IPS-18c (cell line): ENCODE results near the gene ZNF607.
"Not testable (repeated sequence)": the region's sequence is repeated elsewhere in the genome, so short reads cannot be mapped to it uniquely, and the experiment has no call there.

Experiments used
- H3K4me3 ChIP-seq: 2 replicates; pipeline ENCODE4 v1.7.0; 2013; ENCODE audit warnings: low read depth, mild to moderate bottlenecking, low read length, moderate library complexity; ENCODE audit not compliant: insufficient read depth
- H3K9me3 ChIP-seq: one replicate; pipeline ENCODE4 v1.6.1; 2013; ENCODE audit warnings: mild to moderate bottlenecking, low read length, moderate library complexity; ENCODE audit not compliant: control insufficient read depth, insufficient read depth

Gene ZNF607

DNA sequence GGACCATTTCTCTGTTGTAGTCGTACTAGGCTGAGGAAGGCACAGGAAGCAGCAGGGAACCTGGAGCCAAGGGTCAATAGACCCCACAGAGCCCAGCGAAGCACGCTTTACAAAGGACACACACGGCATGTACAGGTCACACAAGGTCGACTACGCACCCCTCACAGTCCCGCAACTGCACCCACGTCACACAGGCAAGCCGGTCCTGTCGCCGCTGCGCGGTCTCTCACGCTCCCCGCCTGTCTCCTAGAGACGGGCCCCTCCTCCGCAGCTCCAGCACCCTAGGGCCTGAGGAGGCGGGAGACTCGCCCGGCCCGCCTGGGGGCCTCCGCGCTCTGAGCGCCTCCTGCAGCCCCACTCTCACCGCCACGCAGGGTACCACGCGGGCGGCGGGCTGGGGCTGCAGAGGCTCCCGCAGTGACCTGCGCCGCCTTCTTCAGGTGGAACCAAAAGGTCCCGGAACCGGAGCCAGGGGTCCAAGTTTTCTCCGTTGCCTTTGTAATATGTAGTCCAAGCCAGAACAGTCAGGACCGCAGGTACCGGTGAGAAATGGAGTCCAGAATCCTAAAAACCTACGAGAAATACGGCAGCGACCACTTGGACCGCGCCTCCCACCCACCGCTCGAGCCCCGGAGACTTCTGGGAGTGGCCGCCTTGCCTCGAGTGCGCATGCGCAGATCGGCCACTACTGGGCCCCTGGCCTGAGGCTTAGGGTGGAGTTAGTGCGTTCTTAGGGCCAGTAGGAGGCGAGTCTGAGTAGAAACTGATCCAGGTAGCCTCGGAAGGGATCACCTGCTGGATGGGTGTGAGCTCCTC lies at the start of gene ZNF607:
TSS of gene ZNF607 (minus strand) at position 651 of the 816 bp plus-strand sequence. CDS start 8,143 bp downstream, outside the sequence.
- Histone ChIP-seq H3K9me3 (no peaks in the 10 kb centered on the region), H3K4me3 (peak within 1 kb of the TSS; percentile 91)

DNA sequence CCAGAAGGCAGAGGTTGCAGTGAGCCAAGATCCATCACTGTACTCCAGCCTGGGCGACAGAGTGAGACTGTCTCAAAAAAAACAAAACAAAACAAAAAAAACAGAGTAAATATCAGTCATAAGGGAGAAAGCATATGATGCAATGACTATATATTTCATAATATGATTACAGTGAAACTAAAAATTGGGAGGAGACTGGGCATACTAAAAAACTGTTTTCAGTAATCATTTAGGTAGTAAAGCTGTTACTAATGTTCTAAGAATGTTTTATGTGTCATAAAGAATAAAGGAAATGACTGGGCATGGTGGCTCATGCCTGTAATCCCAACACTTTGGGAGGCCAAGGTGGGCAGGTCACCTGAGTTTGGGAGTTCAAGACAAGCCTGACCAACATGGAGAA lies 43.9 kb upstream of the ZNF607 start:
- H3K9me3 ChIP-seq: no peaks in the 10 kb centered on the region
- no peak overlapping the region for H3K4me3 ChIP-seq

DNA sequence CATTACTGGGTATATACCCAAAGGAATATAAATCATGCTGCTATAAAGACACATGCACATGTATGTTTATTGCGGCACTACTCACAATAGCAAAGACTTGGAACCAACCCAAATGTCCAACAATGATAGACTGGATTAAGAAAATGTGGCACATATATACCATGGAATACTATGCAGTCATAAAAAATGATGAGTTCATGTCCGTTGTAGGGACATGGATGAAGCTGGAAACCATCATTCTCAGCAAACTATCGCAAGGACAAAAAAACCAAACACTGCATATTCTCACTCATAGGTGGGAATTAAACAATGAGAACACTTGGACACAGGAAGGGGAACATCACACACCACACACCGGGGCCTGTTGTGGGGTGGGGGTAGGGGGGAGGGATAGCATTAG lies 38.1 kb upstream of the ZNF607 start:
- H3K9me3 ChIP-seq, H3K4me3 ChIP-seq: not testable (repeated sequence)

DNA sequence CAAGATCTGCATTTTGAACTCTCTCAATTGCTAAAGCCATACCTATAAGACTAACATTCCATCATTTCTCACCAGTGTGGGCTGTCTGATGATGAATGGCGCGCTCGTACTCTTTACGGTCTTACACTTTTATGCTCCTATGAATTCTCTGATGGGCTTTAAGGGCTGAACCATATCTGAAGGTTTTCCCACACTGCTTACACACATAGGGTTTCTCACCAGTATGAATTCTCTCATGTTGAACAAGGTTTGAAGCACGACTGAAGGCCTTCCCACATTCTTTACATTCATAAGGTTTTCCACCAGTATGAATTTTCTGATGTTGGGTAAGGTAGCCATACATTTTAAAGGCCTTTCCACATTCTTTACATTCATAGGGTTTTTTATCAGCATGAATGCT lies 18.8 kb upstream of the ZNF607 start:
- H3K9me3 ChIP-seq: peaks cover 8% of the 10 kb centered on the region
- no peak overlapping the region for H3K4me3 ChIP-seq

DNA sequence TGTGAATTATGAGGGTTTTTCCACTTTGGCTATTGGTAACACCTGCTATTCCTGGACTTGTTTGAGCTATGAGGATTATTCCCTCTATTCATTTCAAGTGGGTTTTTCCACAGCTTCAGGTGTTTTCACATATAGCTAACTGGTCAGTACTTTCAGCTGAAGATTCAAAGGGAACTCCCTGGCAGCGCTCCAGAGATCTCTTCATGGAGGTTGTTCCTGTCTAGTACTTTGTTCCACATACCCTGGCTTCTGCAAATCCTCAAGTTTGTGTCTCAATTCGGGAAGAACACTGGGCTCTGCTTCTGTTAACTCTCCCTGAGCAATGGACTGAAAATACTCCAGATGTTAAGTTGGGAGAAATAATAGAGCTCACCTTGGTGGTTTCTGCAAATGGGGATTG lies 5.6 kb upstream of the ZNF607 start:
- Histone ChIP-seq H3K9me3 (no peaks in the 10 kb centered on the region), H3K4me3 (no peak overlapping the region)

DNA sequence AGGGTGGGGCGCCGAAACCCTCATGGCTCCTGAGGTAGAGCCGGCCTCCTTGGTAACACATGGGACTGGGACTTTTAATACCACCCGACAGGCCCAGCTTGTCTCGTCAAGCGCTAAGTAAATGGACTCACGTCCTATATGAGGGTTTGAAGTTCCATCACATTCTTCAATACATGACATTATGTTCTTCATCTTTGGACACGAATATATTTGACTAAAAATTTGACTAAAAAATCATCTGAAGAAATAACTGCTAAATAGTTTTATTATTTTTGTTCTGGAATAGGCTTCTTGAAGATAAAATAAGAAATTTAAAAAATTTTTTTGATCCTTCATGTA lies 335 bp upstream of the ZNF607 start:
- Histone ChIP-seq H3K4me3 (no peak overlapping the region; the same call in 1 of the 2 replicates), H3K9me3 (no peaks in the 10 kb centered on the region)

DNA sequence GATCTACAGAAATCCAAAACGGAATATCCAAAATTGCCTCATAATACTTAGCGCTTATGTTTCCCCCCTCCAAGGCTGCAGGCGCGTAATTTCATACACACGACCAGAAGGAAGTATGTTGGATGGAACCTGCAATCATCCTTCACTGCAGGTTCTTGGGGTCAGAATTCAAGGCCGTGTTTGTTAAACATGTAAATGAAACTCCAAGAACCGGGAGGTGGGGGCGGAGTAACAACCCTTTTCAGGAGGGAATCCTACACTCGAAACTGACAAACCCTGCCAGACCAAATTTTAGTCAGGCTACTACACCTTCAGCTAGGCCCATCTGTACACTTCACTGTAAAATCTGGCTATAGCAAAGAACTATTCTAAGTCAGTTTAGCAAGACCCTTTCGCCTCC lies 1.3 kb downstream of the ZNF607 start:
- H3K9me3 ChIP-seq: no peaks in the 10 kb centered on the region
- peak overlapping the region; percentile 91 for H3K4me3 ChIP-seq

DNA sequence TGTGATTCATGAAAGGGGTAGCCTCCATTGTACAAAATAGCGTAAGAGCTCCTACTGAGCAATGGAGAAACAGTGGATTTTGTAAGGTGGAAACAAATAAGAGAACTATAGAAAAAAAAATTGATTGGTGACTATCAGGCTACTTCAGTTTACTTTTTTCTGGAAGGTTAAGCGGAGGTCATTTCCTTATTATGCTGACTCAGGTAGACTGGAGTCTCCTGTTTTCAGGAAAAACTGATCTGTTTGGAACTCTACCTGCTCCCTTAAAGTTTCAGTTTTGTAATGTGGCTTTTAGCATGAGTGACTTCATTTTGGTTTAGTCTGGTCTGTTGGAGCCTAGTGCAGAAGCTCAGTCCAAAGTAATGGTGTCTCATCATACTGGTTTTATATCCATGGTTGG lies 3.4 kb downstream of the ZNF607 start:
- Histone ChIP-seq H3K4me3 (no peak overlapping the region), H3K9me3 (no peaks in the 10 kb centered on the region)

DNA sequence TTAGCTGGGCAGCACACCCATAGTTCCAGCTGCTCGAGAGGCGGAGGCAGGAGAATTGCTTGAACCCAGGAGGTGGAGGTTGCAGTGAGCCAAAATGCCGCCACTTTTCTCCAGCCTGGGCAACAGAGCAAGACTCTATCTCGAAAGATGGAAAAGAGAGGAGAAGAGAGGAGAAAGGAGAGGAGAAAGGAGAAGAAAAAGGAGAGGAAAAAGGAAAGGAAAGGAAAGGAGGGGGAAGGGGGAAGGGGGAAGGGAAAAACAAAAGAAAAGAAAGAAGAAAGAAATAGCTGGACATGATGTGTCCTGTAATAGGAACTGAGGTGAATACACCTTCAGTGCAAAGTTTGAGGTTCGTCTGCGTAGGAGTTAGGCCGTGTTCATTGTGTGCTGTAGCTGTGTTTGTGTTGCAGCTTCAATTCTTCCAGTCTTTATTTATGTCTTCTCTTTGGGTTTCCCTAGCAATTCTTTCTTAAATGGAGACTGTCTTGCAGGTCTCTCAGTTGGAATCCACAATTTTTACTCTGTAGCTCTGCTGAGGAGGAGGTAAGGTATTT lies 13.4 kb downstream of the ZNF607 start:
- Histone ChIP-seq H3K9me3 (no peaks in the 10 kb centered on the region), H3K4me3 (no peak overlapping the region)

DNA sequence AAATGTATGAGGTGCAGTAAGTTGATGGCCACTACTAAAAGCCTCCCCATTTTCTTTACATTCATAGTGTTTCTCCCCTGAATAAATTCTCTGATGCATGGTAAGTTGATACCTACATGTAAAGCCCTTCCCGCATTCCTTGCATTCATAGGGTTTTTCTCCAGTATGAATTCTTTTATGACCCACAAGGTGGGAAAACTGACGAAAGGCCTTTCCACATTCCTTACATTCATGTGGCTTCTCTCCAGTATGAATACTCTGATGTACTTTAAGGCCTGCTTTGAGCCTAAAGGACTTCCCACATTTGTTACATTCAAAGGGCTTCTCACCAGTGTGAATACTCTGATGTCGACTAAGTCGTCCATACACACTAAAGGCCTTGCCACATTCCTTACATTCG lies 20.5 kb downstream of the ZNF607 start:
- H3K9me3 ChIP-seq: no peaks in the 10 kb centered on the region

DNA sequence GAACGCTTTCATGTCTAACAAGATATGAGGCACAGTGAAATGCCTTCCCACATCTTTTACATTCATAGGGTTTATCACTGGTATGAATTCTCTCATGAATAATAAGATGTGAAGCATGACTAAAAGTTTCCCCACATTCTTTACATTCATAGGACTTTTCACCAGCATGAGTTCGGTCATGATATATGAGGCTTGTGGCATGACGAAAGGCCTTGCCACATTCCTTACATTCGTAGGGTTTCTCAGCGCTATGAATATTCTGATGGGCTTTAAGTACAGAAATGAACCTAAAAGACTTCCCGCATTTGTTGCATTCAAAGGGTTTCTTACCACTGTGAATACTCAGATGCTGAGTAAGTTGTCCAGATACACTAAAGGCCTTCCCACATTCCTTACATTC lies 21.3 kb downstream of the ZNF607 start:
- Histone ChIP-seq H3K9me3 (no peaks in the 10 kb centered on the region), H3K4me3 (no peak overlapping the region)

More for the DNA sequence above, 20.5 kb downstream of the ZNF607 start:
- H3K4me3 ChIP-seq: no peak overlapping the region

DNA sequence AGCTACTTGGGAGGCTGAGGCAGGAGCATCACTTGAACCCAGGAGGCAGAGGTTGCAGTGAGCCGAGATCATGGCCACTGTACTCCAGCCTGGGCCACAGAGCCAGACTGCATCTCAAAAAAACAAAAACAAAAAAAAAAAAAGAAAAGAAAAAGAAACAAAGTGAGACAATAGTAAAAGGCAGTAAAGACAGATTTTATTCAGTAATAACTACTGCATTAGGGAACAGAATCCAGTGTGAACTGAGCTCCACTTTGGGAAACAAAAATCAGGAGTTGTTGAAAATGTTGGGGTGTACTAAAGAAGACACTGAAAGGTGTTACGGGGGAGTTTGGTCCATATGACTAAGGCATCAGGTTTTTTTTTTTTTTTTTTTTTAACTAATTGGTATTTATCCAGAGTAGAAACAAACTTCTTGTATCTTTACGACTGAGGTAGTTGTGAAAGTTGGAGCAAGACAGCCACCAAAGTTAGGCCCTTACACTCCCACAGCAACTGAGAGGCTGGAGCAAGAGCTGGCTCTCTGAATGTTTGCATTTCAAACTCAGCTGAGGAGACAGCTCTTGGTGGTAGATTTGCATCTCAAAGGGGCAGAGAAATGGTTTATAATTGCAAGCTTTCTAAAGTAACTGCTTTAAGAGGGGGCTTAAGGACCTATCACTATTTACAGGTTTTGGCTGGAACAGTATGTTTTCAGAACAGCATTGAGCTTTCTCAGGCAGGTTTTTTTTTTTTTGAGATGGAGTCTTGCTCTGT lies 24.2 kb downstream of the ZNF607 start:
- Histone ChIP-seq H3K4me3 (no peak overlapping the region), H3K9me3 (no peaks in the 10 kb centered on the region)

DNA sequence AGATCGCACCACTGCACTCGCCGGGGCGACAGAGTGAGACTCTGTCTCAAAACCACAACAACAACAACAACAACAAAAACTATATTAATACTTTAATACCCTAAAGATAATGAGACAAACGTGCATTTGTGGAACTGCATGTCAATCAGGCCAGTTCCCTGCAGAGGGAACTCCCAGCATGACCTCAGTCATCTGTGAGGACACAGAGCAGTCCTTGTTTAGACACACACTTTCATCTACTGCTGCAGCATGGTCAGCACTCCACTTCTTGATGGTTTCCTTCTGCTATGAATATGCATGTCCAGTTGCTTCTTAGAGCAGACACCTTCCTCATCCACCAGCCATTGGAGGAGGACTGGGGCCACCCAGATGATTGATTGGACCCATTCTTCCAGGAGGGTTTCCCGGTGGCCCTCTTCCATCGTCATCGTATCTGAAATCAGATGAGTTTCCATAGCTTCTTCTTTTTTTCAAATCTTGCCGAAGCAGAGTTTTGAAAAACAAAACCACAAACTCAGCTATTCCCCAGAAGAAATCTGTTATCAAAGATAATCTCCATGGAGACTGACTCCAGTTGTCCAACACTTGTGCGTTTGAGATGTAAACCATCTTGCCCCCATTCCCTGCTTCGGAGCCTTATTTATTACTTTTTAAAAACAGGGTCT lies 26.5 kb downstream of the ZNF607 start:
- H3K9me3 ChIP-seq: no peaks in the 10 kb centered on the region
- H3K4me3 ChIP-seq: no peak overlapping the region

DNA sequence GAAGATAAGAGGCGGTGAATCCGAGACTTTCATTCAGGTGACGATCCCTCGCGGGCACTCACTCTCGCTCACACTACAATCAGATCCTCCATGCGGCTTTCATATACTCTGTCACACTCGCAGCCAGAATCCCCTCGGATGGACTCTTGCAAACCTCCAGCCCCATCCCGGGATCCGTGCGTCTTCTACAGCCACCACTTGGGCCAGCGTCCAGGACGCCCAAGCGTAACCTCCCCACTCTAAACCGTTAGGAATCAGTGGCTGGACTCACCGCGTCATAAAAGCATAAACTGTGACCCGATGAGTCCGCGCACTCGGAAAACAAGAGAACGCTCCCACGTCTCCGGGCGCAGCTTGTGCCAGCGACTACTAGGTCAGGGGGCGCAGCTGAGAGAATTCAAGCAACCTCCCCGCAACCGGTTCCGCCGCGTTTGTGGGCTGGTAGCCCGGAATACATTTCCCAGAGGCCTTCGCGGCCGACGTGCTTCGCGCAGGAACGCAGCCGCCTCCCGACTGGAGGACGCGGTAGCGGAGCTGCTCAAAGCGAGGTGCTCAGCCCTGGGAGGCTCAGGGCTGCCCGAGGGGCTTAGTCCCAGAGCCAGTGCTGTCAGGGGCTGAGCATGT lies 27.6 kb downstream of the ZNF607 start:
- Histone ChIP-seq H3K4me3 (peak overlapping the region; percentile 77), H3K9me3 (no peaks in the 10 kb centered on the region)

DNA sequence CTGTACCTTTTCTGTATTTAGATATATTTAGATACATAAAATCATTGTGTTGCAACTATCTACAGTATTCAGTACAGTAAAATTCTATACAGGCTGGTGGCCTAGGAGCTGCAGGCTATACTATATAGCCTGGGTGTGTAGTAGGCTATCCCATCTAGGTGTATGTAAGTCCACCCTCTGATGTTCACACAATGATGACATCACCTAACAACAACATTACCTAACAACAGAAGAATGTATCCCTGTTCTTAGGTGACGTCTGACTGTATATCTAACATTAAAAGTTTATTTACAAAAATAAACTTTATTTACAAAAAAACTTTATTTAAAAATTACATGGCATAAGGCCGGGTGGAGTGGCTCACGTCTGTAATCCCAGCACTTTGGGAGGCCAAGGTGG lies 36.0 kb downstream of the ZNF607 start:
- peaks cover 4% of the 10 kb centered on the region for H3K9me3 ChIP-seq
- H3K4me3 ChIP-seq: no peak overlapping the region

DNA sequence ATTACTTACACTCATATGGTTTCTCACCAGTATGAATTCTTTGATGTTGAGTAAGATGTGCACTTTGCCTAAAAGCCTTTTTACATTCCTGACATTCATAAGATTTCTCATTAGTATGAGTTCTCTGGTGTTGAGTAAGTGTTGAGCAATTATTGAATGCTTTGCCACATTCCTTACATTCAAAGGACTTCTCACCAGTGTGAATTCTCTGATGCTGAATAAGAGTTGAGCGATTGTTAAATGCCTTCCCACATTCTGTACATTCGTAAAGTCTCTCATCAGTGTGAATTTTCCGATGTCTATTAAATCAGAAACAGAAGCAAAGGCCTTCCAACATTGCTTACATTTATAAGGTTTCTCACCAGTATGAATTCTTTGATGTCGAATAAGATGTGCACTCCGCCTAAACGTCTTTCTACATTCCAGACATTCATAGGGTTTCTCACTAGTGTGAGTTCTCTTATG lies 50.1 kb downstream of the ZNF607 start:
- Histone ChIP-seq H3K4me3 (no peak overlapping the region), H3K9me3 (peaks cover 8% of the 10 kb centered on the region)

DNA sequence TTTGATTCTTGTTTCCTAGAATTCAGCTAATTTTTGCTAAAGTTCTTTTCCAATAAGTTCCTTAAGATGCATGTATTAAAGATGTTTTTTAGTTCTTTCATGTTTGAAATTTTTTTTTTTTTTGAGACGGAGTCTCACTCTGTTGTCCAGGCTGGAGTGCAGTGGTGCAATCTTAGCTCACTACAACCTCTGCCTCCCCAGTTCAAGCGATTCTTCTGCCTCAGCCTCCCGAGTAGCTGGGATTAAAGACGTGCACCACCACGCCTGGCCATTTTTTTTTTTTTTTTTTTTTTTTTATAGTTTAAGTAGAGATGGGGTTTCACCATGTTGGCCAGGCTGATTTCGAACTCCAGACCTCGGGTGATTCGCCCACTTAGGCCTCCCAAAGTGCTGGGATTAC lies 62.4 kb downstream of the ZNF607 start:
- not testable (repeated sequence) for H3K4me3 ChIP-seq, H3K9me3 ChIP-seq
